Measurements from ENCODE around the gene PHETA1.

GRCh38 chr12:111418594-111418880 lies 49.6 kb upstream of the PHETA1 start:
- no peak for TF ChIP-seq MAX (IDR thresholded peaks at IDR 0.05)
- no peak for TF ChIP-seq SALL2 (CRISPR knock-in tag; IDR thresholded peaks at IDR 0.05)
- no peak for TF ChIP-seq ZFYVE20 (CRISPR knock-in tag; IDR thresholded peaks at IDR 0.05; ENCODE audit: borderline replicate concordance, low read depth)
- TF ChIP-seq ZNF644 (CRISPR knock-in tag; IDR thresholded peaks at IDR 0.05; ENCODE audit: low read depth): no peak
- no peak for TF ChIP-seq ZNF609 (CRISPR knock-in tag; IDR thresholded peaks at IDR 0.05; ENCODE audit: borderline replicate concordance)
